Medulla oblongata (tissue), 1 donor: ENCODE results near the gene CLNK.

Experiments used
- DNase-seq: peaks from one replicate; pipeline ENCODE4 v3.0.0-alpha.2; 2015; ENCODE audit errors: extremely low spot score

Gene CLNK

GRCh38 chr4:10456260-10456594 lies 228.3 kb downstream of the CLNK start:
- DNase-seq: no peak

GRCh38 chr4:10455133-10455532 lies 229.4 kb downstream of the CLNK start:
- DNase-seq: no peak

- no peak for DNase-seq
These were observed 229.8 kb downstream of the CLNK start for GRCh38 chr4:10454726-10455125.

- no peak for DNase-seq
These were observed 230.4 kb downstream of the CLNK start for GRCh38 chr4:10454121-10454520.

- DNase-seq: no peak
These were observed 235.6 kb downstream of the CLNK start for GRCh38 chr4:10448991-10449390.

- DNase-seq: no peak
These were observed 241.6 kb downstream of the CLNK start for GRCh38 chr4:10442976-10443375.

GRCh38 chr4:10441512-10441911 lies 243.1 kb downstream of the CLNK start:
- no peak for DNase-seq

GRCh38 chr4:10438924-10439323 lies 245.6 kb downstream of the CLNK start:
- DNase-seq: no peak

GRCh38 chr4:10437735-10438134 lies 246.8 kb downstream of the CLNK start:
- no peak for DNase-seq
